OCI-LY7 (cell line): ENCODE data around the gene ENSA. TPM values are rescaled to one million over a fixed set of nuclear protein-coding genes. Genes with fewer than 3 reads are reported as not detected.
"Not testable (repeated sequence)": the region's sequence is repeated elsewhere in the genome, so short reads cannot be mapped to it uniquely, and the experiment has no call there.

ENCODE experiments used
- BruUV-seq: library from RNA; stranded (reverse); fragments of 400-500 nt; replicated peaks from 2 replicates; lab custom pipeline; 2021; lab: Mats Ljungman, UMichigan
- CTCF ChIA-PET: fragments of 300-600 bp; sonication (Branson Sonifier 250); formaldehyde crosslinking; loops from one replicate; lab custom pipeline; 2022; ENCODE audit warnings: antibody characterized with exemption; ENCODE audit not compliant: unreplicated experiment; lab: Charles Lee
- POLR2A ChIA-PET: fragments of 300-600 bp; sonication (Branson Sonifier 250); formaldehyde crosslinking; loops from one replicate; lab custom pipeline; 2022; ENCODE audit warnings: antibody characterized with exemption; lab: Charles Lee
- DNase-seq: peaks from one replicate; pipeline ENCODE4 v3.0.0-alpha.2; 2015; ENCODE audit warnings: low spot score
- H2AFZ ChIP-seq: fragments of 200-600 bp; sonication (generic), shearing (Covaris generic); 2 replicates; pipeline ENCODE4 v1.6.1; 2014; ENCODE audit warnings: mild to moderate bottlenecking, antibody characterized with exemption, low read length, moderate library complexity
- H3K27ac ChIP-seq: fragments of 200-600 bp; sonication (generic); 2 replicates; pipeline ENCODE4 v1.5.1; 2014; ENCODE audit warnings: mixed run types, low read depth, mild to moderate bottlenecking, moderate library complexity, low read length, inconsistent platforms; ENCODE audit not compliant: poor library complexity, severe bottlenecking
- H3K36me3 ChIP-seq: fragments of 200-600 bp; sonication (generic); 2 replicates; pipeline ENCODE4 v1.6.1; 2014; ENCODE audit warnings: mild to moderate bottlenecking, antibody characterized with exemption, low read length, moderate library complexity, mixed read lengths; ENCODE audit not compliant: insufficient read depth
- H3K4me1 ChIP-seq: fragments of 200-600 bp; sonication (generic); 2 replicates; pipeline ENCODE4 v1.5.1; 2014; ENCODE audit warnings: mild to moderate bottlenecking, low read length; ENCODE audit not compliant: insufficient read depth, poor library complexity, severe bottlenecking
- H3K4me2 ChIP-seq: fragments of 200-600 bp; sonication (generic); 2 replicates; pipeline ENCODE4 v1.6.1; 2014; ENCODE audit warnings: mild to moderate bottlenecking, low read length
- H3K4me3 ChIP-seq: fragments of 200-600 bp; sonication (generic); 2 replicates; pipeline ENCODE4 v1.5.1; 2014; ENCODE audit warnings: mild to moderate bottlenecking, low read depth, low read length; ENCODE audit not compliant: poor library complexity, severe bottlenecking
- H3K79me2 ChIP-seq: fragments of 200-600 bp; sonication (generic); 2 replicates; pipeline ENCODE4 v1.6.1; 2016; ENCODE audit warnings: low read depth, mild to moderate bottlenecking, low read length, moderate library complexity, mixed read lengths; ENCODE audit not compliant: insufficient read depth
- H3K9me2 ChIP-seq: fragments of 200-600 bp; sonication (generic); 2 replicates; pipeline ENCODE4 v1.6.1; 2016; ENCODE audit warnings: mild to moderate bottlenecking, low read length, mixed read lengths; ENCODE audit not compliant: insufficient read depth
- H3K9me3 ChIP-seq: fragments of 200-600 bp; sonication (generic); 2 replicates; pipeline ENCODE4 v1.6.1; 2014; ENCODE audit warnings: mild to moderate bottlenecking, mixed run types, low read length, mixed read lengths
- H4K20me1 ChIP-seq: fragments of 200-600 bp; sonication (generic); 2 replicates; pipeline ENCODE4 v1.6.1; 2014; ENCODE audit warnings: mild to moderate bottlenecking, antibody characterized with exemption, low read length, moderate library complexity, mixed read lengths; ENCODE audit not compliant: insufficient read depth
- EZH2phosphoT487 ChIP-seq: fragments of 200-600 bp; sonication (generic); IDR thresholded peaks from 2 replicates; pipeline ENCODE4 v1.6.1; 2018; ENCODE audit warnings: low read depth, borderline replicate concordance, mild to moderate bottlenecking, mixed run types, antibody characterized with exemption, low read length, moderate library complexity, mixed read lengths
- intact Hi-C: fragments of 100-400 bp; cut with micrococcal nuclease; formaldehyde crosslinking; loops from one replicate; pipeline ENCODE4 v1.10.0; 2022; ENCODE audit not compliant: unreplicated experiment
- total RNA-seq, 2 experiments: library from RNA; depleted of rRNA in 1 of 2; stranded (reverse); fragments of >200 nt in 1 of 2; shearing (Covaris generic) in 1 of 2; gene quantifications; 2 replicates each; pipeline ENCODE4 v1.2.3, GENCODE V29; 2014 to 2022
- TF ChIP-seq, protein P1 (sequence below): fragments of 200-600 bp; sonication (generic); conservative IDR thresholded peaks from 2 replicates; pipeline ENCODE4 v1.5.1; 2014; ENCODE audit warnings: mild to moderate bottlenecking, antibody characterized with exemption, low read length, moderate library complexity, mixed read lengths

ENSA gene
- total RNA-seq, 2 experiments from 2014 or later = 97.1 to 164 TPM

DNA sequence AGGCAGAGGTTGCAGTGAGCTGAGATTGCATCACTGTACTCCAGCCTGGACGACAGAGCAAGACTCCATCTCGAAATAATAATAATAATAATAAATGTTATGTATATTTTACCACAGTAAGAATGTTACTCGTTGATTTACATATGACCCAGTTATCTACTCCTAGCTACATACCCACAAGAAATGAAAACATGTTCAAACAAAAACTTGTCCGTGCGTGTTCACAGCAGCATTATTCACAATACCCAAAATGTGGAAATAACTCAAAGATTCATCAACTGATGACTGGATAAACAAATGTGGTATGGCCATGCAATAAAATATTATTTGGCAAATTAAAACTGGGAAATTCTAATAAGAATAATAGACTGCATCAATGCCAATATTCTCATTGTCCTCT lies 31.7 kb upstream of the ENSA start:
- ChIA-PET POLR2A (no interaction called here), CTCF (no interaction called here)
- H3K9me2 ChIP-seq = no peaks in the 10 kb centered on the region
- no peaks in the 10 kb centered on the region for H3K9me3 ChIP-seq
- TF ChIP-seq, protein P1, sequence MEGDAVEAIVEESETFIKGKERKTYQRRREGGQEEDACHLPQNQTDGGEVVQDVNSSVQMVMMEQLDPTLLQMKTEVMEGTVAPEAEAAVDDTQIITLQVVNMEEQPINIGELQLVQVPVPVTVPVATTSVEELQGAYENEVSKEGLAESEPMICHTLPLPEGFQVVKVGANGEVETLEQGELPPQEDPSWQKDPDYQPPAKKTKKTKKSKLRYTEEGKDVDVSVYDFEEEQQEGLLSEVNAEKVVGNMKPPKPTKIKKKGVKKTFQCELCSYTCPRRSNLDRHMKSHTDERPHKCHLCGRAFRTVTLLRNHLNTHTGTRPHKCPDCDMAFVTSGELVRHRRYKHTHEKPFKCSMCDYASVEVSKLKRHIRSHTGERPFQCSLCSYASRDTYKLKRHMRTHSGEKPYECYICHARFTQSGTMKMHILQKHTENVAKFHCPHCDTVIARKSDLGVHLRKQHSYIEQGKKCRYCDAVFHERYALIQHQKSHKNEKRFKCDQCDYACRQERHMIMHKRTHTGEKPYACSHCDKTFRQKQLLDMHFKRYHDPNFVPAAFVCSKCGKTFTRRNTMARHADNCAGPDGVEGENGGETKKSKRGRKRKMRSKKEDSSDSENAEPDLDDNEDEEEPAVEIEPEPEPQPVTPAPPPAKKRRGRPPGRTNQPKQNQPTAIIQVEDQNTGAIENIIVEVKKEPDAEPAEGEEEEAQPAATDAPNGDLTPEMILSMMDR = no peak
- TF ChIP-seq EZH2phosphoT487 = no peak
- H3K79me2 ChIP-seq = no peaks in the 10 kb centered on the region
- no peak overlapping the region for H2AFZ ChIP-seq
- H3K27ac ChIP-seq = no peak overlapping the region
- BruUV-seq = TSS peak; percentile 15
- H3K4me2 ChIP-seq = no peak overlapping the region
- no peak for DNase-seq
- H4K20me1 ChIP-seq = no peaks in the 10 kb centered on the region
- intact Hi-C loops = no loop called here
- no peak overlapping the region for H3K4me3 ChIP-seq
- H3K36me3 ChIP-seq = peaks cover 34% of the 10 kb centered on the region
- H3K4me1 ChIP-seq = no peaks in the 10 kb centered on the region

DNA sequence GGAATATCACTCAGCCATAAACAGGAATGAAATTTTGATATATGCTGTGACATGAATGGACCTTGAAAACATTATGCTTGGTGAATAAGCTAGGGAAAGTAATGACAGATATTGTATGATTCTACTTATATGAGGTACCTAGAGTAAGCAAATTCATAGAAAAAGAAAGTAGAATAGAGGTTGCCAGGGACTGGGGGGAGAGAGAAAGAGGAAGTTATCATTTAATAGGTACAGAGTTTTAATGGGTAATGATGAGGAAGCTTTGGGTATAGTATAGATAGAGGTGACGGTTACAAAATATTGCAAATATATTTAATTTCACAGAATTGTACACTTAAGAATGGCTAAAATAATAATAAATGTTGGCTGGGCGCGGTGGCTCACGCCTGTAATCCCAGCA lies 31.2 kb upstream of the ENSA start:
- Histone ChIP-seq H3K9me3 (no peaks in the 10 kb centered on the region), H3K27ac (no peak overlapping the region), H3K79me2 (no peaks in the 10 kb centered on the region), H3K36me3 (peaks cover 34% of the 10 kb centered on the region), H3K4me1 (no peaks in the 10 kb centered on the region), H3K9me2 (no peaks in the 10 kb centered on the region), H3K4me2 (no peak overlapping the region), H2AFZ (no peak overlapping the region), H3K4me3 (no peak overlapping the region), H4K20me1 (no peaks in the 10 kb centered on the region)
- no peak for DNase-seq
- no TSS peak for BruUV-seq
- ChIA-PET POLR2A (no interaction called here), CTCF (no interaction called here)
- intact Hi-C loops = no loop called here
- TF ChIP-seq, protein P1 = no peak
- TF ChIP-seq EZH2phosphoT487 = no peak

DNA sequence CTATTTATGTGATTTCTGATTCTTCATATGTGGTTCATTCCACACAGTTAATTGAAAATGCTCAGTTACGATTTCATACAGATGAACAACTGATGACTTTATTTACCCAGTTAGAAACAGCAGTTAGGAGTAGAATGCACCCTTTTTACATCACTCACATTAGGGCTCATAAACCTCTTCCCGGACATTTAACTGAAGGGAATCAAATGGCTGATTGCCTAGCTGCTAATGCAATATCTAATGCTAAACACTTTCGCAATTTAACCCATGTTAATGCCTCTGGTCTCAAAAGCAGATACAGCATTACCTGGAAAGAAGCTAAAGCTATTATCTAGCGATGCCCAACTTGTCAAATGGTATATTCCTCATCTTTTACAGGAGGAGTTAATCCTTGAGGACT lies 27.7 kb upstream of the ENSA start:
- intact Hi-C loops, DNase-seq, H3K4me1 ChIP-seq, H3K4me3 ChIP-seq, H3K9me3 ChIP-seq, H2AFZ ChIP-seq, H3K4me2 ChIP-seq, H4K20me1 ChIP-seq, H3K79me2 ChIP-seq, BruUV-seq, H3K9me2 ChIP-seq, H3K27ac ChIP-seq, CTCF ChIA-PET: not testable (repeated sequence)
- H3K36me3 ChIP-seq = peaks cover 27% of the 10 kb centered on the region
- POLR2A ChIA-PET = interaction anchor here (1.0 kb wide), 1 partner anchor 9 kb away, joined by 3 read pairs; no protein-coding TSS in a partner anchor

DNA sequence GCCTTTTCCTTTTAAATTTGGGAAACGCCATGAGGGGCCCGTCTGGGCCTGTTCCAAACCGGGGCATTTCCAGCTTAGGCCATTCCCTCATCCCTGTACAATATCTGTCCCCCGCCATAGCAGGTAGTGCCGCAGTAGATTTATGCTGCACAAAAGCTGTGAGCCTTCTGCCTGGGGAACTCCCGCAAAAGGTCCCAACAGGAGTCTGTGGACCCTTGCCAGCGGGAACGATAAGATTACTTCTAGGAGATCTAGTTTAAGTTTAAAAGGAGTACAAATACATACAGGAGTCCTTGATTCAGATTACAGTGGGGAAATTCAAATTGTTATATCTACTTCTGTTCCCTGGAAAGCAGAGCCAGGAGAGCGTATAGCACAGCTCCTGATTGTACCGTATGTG lies 25.2 kb upstream of the ENSA start:
- H3K9me3 ChIP-seq, H3K4me3 ChIP-seq, H3K79me2 ChIP-seq, H3K9me2 ChIP-seq, H3K36me3 ChIP-seq, H3K27ac ChIP-seq, POLR2A ChIA-PET, DNase-seq, H3K4me2 ChIP-seq, H4K20me1 ChIP-seq, H2AFZ ChIP-seq, BruUV-seq, intact Hi-C loops, H3K4me1 ChIP-seq: not testable (repeated sequence)
- CTCF ChIA-PET = interaction anchor here (0.6 kb wide), 1 partner anchor 9 kb away, joined by 3 read pairs; no protein-coding TSS in a partner anchor
